HTERT RPE-1 (cell line): ENCODE results near the gene PARM1.

Experiments used
- in situ Hi-C: fragments of 300-500 bp; cut with MboI; formaldehyde crosslinking; loops from 4 replicates; pipeline ENCODE4 v1.14.3; 2020; ENCODE audit warnings: low sequenced_read_pairs

The PARM1 gene

GRCh38 chr4:75028196-75028854 is 95.4 kb downstream of the PARM1 start:
- in situ Hi-C loops: no loop called here

- in situ Hi-C loops: no loop called here
These were observed 97.1 kb downstream of the PARM1 start for GRCh38 chr4:75030028-75030427.

GRCh38 chr4:75030649-75031235 is 97.8 kb downstream of the PARM1 start:
- in situ Hi-C loops: no loop called here

- in situ Hi-C loops: no loop called here
These were observed 98.9 kb downstream of the PARM1 start for GRCh38 chr4:75031775-75032174.

- in situ Hi-C loops: no loop called here
These were observed 101.6 kb downstream of the PARM1 start for GRCh38 chr4:75034523-75034922.

- in situ Hi-C loops: no loop called here
These were observed 102.4 kb downstream of the PARM1 start for GRCh38 chr4:75035321-75035720.

- in situ Hi-C loops: no loop called here
These were observed 103.3 kb downstream of the PARM1 start for GRCh38 chr4:75036046-75036830.

GRCh38 chr4:75037252-75037651 is 104.3 kb downstream of the PARM1 start:
- in situ Hi-C loops: no loop called here

GRCh38 chr4:75038376-75038775 is 105.5 kb downstream of the PARM1 start:
- in situ Hi-C loops: no loop called here

- in situ Hi-C loops: no loop called here
These were observed 107.8 kb downstream of the PARM1 start for GRCh38 chr4:75040703-75041102.

GRCh38 chr4:75042601-75043208 is 109.8 kb downstream of the PARM1 start:
- in situ Hi-C loops: no loop called here

GRCh38 chr4:75046226-75046625 is 113.3 kb downstream of the PARM1 start:
- in situ Hi-C loops: no loop called here

GRCh38 chr4:75046641-75047040 is 113.7 kb downstream of the PARM1 start:
- in situ Hi-C loops: no loop called here

- in situ Hi-C loops: no loop called here
These were observed 115.4 kb downstream of the PARM1 start for GRCh38 chr4:75048208-75048879.

- in situ Hi-C loops: no loop called here
These were observed 118.5 kb downstream of the PARM1 start for GRCh38 chr4:75051431-75051830.

GRCh38 chr4:75053352-75053751 is 120.4 kb downstream of the PARM1 start:
- in situ Hi-C loops: no loop called here

- in situ Hi-C loops: no loop called here
These were observed 121.2 kb downstream of the PARM1 start for GRCh38 chr4:75054078-75054477.

GRCh38 chr4:75056277-75056676 is 123.4 kb downstream of the PARM1 start:
- in situ Hi-C loops: no loop called here

GRCh38 chr4:75057369-75057768 is 124.5 kb downstream of the PARM1 start:
- in situ Hi-C loops: no loop called here

GRCh38 chr4:75058486-75058885 is 125.6 kb downstream of the PARM1 start:
- in situ Hi-C loops: no loop called here

- in situ Hi-C loops: no loop called here
These were observed 130.5 kb downstream of the PARM1 start for GRCh38 chr4:75063433-75063832.
